ENCODE data around the gene NTF3.

GRCh38 chr12:5522432-5523335, 90.8 kb downstream of the NTF3 start:
- TF ChIP-seq CTCF (IDR thresholded peaks at IDR 0.05) (no peak), POLR2AphosphoS5 (IDR thresholded peaks at IDR 0.05) (no peak), POLR2A (IDR thresholded peaks at IDR 0.05) (no peak)

Data from prostate gland (tissue), 2 donors.